Panc1 (cell line): ENCODE data around the gene PDCD1.

ENCODE experiments used
- POLR2AphosphoS5 ChIP-seq: IDR thresholded peaks from 2 replicates; pipeline ENCODE4 v1.6.1; 2012; ENCODE audit warnings: mild to moderate bottlenecking, low read depth, low read length, moderate library complexity
- TF ChIP-seq, protein P1 (sequence below): fragments of 450-650 bp; IDR thresholded peaks from 2 replicates; pipeline ENCODE4 v1.5.1; 2017; ENCODE audit warnings: mild to moderate bottlenecking
- TF ChIP-seq, protein P2 (sequence below), 2 experiments: IDR thresholded peaks; 2 replicates each; pipeline ENCODE4 v1.6.1; 2011 to 2012; ENCODE audit warnings: low read depth in 2 of 2, control low read depth in 1 of 2, low read length in 1 of 2, mild to moderate bottlenecking in 1 of 2, moderate library complexity in 1 of 2; ENCODE audit not compliant: insufficient read depth in 1 of 2

DNA sequence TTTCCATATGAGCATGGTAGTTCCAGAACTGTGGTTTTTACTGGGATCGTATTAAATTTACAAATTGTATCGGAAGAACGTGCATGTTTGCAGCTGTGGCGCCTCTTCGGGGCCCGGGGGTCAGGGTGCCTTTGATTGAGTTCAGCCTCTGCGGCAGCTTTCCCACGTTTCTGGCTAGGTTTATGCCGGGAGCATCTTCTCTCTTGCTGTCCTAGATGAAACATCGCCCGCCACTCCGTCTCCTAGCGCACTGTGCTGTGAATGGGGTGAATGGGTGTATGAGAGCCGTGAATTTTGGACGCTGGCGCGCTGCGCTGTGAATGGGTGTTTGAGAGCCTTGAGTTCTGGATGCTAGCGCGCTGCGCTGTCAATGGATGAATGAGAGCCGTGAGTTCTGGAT lies 12.3 kb downstream of the PDCD1 start:
- TF ChIP-seq, protein P1, sequence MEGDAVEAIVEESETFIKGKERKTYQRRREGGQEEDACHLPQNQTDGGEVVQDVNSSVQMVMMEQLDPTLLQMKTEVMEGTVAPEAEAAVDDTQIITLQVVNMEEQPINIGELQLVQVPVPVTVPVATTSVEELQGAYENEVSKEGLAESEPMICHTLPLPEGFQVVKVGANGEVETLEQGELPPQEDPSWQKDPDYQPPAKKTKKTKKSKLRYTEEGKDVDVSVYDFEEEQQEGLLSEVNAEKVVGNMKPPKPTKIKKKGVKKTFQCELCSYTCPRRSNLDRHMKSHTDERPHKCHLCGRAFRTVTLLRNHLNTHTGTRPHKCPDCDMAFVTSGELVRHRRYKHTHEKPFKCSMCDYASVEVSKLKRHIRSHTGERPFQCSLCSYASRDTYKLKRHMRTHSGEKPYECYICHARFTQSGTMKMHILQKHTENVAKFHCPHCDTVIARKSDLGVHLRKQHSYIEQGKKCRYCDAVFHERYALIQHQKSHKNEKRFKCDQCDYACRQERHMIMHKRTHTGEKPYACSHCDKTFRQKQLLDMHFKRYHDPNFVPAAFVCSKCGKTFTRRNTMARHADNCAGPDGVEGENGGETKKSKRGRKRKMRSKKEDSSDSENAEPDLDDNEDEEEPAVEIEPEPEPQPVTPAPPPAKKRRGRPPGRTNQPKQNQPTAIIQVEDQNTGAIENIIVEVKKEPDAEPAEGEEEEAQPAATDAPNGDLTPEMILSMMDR = no peak
- no peak for TF ChIP-seq POLR2AphosphoS5
- TF ChIP-seq, protein P2, sequence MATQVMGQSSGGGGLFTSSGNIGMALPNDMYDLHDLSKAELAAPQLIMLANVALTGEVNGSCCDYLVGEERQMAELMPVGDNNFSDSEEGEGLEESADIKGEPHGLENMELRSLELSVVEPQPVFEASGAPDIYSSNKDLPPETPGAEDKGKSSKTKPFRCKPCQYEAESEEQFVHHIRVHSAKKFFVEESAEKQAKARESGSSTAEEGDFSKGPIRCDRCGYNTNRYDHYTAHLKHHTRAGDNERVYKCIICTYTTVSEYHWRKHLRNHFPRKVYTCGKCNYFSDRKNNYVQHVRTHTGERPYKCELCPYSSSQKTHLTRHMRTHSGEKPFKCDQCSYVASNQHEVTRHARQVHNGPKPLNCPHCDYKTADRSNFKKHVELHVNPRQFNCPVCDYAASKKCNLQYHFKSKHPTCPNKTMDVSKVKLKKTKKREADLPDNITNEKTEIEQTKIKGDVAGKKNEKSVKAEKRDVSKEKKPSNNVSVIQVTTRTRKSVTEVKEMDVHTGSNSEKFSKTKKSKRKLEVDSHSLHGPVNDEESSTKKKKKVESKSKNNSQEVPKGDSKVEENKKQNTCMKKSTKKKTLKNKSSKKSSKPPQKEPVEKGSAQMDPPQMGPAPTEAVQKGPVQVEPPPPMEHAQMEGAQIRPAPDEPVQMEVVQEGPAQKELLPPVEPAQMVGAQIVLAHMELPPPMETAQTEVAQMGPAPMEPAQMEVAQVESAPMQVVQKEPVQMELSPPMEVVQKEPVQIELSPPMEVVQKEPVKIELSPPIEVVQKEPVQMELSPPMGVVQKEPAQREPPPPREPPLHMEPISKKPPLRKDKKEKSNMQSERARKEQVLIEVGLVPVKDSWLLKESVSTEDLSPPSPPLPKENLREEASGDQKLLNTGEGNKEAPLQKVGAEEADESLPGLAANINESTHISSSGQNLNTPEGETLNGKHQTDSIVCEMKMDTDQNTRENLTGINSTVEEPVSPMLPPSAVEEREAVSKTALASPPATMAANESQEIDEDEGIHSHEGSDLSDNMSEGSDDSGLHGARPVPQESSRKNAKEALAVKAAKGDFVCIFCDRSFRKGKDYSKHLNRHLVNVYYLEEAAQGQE (IDR thresholded peaks at IDR 0.05; ENCODE audit: insufficient read depth in 1 of 2, low read depth in 2 of 2, low read length in 1 of 2) = no peak
